ENCODE measurements around the gene PEAR1. TPM values are rescaled to one million over a fixed set of nuclear protein-coding genes. Genes with fewer than 3 reads are reported as not detected.

PEAR1 gene
- total RNA-seq, 2 donors from 2014 or later = 7.9 to 12.5 TPM

DNA sequence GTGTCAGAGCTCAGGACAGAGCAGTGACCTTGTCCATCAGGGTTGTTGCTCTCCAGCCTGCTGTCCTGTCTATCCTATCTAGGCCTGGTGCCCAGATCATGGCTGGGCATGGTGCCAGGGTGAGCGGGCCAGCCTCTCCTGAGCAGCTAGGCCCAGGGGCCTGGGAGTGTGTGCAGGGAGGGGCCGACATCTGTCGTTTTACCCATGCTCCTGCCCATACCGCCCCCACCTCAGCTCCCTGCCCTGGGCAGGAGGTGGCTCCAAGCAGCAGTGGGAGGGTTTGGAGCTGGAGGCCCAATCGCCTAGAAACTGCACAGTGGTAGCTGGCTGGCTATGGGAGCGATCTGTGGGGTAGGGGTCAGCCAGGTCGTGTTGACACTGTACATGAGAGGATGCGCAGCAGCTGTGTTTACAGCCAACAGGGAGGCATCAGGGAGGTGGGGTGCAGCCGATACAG is 41.1 kb upstream of the PEAR1 start:
- Histone ChIP-seq H3K27ac (no peak overlapping the region), H3K4me3 (no peak overlapping the region), H3K36me3 (no peaks in the 10 kb centered on the region), H3K27me3 (no peaks in the 10 kb centered on the region), H3K9me3 (no peaks in the 10 kb centered on the region), H3K4me1 (peaks cover 0 to 22% of the 10 kb centered on the region in 2 donors)
- TF ChIP-seq, protein P1, sequence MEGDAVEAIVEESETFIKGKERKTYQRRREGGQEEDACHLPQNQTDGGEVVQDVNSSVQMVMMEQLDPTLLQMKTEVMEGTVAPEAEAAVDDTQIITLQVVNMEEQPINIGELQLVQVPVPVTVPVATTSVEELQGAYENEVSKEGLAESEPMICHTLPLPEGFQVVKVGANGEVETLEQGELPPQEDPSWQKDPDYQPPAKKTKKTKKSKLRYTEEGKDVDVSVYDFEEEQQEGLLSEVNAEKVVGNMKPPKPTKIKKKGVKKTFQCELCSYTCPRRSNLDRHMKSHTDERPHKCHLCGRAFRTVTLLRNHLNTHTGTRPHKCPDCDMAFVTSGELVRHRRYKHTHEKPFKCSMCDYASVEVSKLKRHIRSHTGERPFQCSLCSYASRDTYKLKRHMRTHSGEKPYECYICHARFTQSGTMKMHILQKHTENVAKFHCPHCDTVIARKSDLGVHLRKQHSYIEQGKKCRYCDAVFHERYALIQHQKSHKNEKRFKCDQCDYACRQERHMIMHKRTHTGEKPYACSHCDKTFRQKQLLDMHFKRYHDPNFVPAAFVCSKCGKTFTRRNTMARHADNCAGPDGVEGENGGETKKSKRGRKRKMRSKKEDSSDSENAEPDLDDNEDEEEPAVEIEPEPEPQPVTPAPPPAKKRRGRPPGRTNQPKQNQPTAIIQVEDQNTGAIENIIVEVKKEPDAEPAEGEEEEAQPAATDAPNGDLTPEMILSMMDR (IDR thresholded peaks at IDR 0.05) = no peak
- DNase-seq (ENCODE audit: low spot score) = no peak

DNA sequence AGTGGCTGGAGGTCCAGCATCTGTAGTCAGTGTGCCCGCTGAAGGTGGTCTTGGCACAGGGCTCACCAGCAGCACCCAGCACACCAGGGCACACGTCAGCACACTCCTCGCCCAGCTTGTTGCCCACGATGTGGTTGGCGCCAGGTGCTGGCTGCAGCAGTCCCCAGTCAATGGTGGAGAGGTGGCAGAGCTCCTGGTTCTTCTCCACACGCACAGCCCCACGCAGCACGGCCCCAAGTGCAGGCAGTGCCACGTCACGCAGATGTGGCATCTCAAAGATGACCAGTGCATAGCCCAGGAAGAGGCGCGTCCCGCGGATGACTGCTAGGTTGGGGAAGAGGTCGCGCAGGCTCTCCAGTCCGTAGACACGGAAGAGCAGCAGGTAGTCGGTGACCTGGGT is 39.8 kb upstream of the PEAR1 start:
- Histone ChIP-seq H3K36me3 (no peaks in the 10 kb centered on the region), H3K27ac (no peak overlapping the region), H3K4me3 (no peak overlapping the region), H3K9me3 (no peaks in the 10 kb centered on the region), H3K27me3 (no peaks in the 10 kb centered on the region), H3K4me1 (peaks cover 0 to 26% of the 10 kb centered on the region in 2 donors)
- TF ChIP-seq, protein P1 (IDR thresholded peaks at IDR 0.05) = no peak
- no peak for DNase-seq (ENCODE audit: low spot score)

DNA sequence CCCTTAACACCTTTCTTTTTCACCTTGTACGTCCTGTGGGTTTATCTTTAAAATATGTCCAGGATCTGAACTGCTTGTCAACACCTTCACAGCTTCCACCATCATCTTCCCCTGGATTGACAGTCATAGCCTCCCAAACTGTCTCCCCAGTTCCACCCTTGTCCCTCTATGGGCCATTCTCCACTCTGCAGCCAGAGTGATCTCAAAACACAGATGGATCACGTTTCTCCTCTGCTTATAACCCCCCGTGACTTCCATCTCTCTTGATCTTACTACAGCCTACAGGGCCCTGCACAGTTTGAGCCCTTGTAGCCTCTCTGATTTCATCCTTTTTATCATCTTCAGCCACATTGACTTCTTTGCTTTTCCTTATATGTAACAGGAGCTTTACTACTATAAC is 38.9 kb upstream of the PEAR1 start:
- TF ChIP-seq, protein P1 (IDR thresholded peaks at IDR 0.05) = no peak
- H3K9me3 ChIP-seq = no peaks in the 10 kb centered on the region
- peaks cover 0 to 32% of the 10 kb centered on the region in 2 donors for H3K4me1 ChIP-seq
- H3K4me3 ChIP-seq = no peak overlapping the region
- no peak overlapping the region for H3K27ac ChIP-seq
- no peak for DNase-seq (ENCODE audit: low spot score)
- no peaks in the 10 kb centered on the region for H3K36me3 ChIP-seq
- no peaks in the 10 kb centered on the region for H3K27me3 ChIP-seq

DNA sequence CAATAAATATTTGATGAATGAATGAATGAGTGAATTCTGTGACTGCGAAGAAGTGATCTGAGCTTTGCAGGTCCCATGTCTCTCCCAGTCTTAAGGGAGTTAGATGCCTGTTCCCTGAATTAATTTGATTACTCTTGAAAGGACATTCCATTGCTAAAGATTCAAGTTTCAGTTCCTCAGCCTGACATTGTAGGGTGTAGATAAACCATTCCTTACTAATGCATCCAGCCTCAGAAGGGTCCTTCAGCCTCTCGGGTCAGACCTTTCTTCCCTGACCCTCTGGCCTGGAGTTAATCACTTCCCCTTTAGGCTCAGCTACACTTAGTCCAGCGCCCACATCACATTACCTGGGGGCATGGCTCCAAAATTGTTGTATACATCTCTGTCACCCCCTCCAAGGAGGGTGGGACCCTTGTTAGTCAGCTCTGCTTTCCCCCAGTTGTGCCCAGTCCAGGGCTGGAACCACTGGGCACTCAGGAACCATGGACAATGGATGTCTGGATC is 37.2 kb upstream of the PEAR1 start:
- Histone ChIP-seq H3K4me1 (peaks cover 0 to 48% of the 10 kb centered on the region in 2 donors), H3K9me3 (no peaks in the 10 kb centered on the region), H3K27ac (no peak overlapping the region), H3K27me3 (peaks cover 4 to 11% of the 10 kb centered on the region in 2 donors), H3K4me3 (no peak overlapping the region), H3K36me3 (no peaks in the 10 kb centered on the region)
- TF ChIP-seq, protein P1 (IDR thresholded peaks at IDR 0.05) = no peak
- DNase-seq (ENCODE audit: low spot score) = no peak

DNA sequence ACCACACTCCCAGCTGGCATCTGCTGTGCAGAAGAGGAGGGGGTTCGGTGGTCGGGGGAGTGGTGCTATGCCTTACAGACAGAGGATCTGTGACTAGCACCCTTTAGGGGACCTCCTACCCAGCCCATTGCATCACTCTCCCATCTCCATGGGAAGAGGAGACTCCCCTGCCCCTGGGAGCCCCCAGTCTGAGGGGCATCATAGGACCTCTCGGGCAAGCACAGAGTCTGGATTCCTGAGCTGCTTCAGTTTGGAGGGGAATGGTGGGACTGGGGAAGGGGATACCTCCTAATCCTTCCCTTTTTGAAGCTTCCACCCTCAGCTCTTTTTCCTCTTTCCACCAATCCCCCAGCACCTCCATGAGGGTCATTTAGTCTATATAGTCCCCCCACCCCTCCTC is 36.0 kb upstream of the PEAR1 start:
- H3K27me3 ChIP-seq = peaks cover 6 to 15% of the 10 kb centered on the region in 2 donors
- no peak for DNase-seq (ENCODE audit: low spot score)
- H3K4me3 ChIP-seq = no peak overlapping the region
- no peaks in the 10 kb centered on the region for H3K36me3 ChIP-seq
- H3K4me1 ChIP-seq = peaks cover 0 to 39% of the 10 kb centered on the region in 2 donors
- no peaks in the 10 kb centered on the region for H3K9me3 ChIP-seq
- TF ChIP-seq, protein P1 (IDR thresholded peaks at IDR 0.05) = no peak
- no peak overlapping the region for H3K27ac ChIP-seq

DNA sequence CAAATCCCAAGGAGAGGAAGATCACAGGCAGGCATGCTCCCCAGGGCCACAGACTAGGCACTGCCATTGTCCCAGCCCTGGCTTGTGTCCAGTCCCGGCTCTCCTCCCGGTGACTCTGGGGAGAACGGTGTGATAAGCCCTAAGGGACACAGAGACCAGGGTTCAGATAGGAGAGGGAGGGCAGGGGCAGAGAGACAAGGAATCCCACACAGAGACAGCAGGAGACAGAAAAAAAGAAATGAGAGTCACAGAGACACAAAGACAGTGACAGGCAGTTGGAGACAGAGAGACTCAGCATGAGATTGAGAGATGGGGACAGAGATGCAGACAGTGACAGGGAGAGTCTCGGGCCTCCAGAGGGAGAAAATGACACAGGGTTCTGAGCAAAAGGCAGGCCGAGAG is 35.0 kb upstream of the PEAR1 start:
- no peak overlapping the region for H3K27ac ChIP-seq

More for the DNA sequence above, 35.0 kb upstream of the PEAR1 start:
- Histone ChIP-seq H3K4me1 (peaks cover 0 to 33% of the 10 kb centered on the region in 2 donors), H3K4me3 (peak overlapping the region; percentile 23 to 44), H3K27me3 (peaks cover 6 to 15% of the 10 kb centered on the region in 2 donors), H3K36me3 (no peaks in the 10 kb centered on the region), H3K9me3 (no peaks in the 10 kb centered on the region)
- TF ChIP-seq, protein P1 (IDR thresholded peaks at IDR 0.05) = no peak
- DNase-seq (ENCODE audit: low spot score) = no peak
